GM23338 (cell line): ENCODE data around the gene RNASE7. TPM values are rescaled to one million over a fixed set of nuclear protein-coding genes. Genes with fewer than 3 reads are reported as not detected.

Experiments used
- ATAC-seq: fragments of 200-7000 bp; cut with Tn5 transposase; 3 replicates; pipeline ENCODE4 v1.9.1; 2020
- DNase-seq: peaks from one replicate; pipeline ENCODE4 v3.0.0-alpha.2; 2015; ENCODE audit warnings: low spot score
- H2AFZ ChIP-seq: fragments of 200-600 bp; sonication (generic); 2 replicates; pipeline ENCODE4 v1.8.0; 2016; ENCODE audit warnings: antibody characterized with exemption, mild to moderate bottlenecking, moderate library complexity
- H3F3A ChIP-seq: fragments of 200-600 bp; sonication (generic); replicated peaks from 2 replicates; pipeline ENCODE4 v1.8.0; 2017; ENCODE audit warnings: antibody characterized with exemption, mixed run types, low read depth
- H3K27ac ChIP-seq: fragments of 200-600 bp; sonication (generic); 2 replicates; pipeline ENCODE4 v1.6.1; 2016; ENCODE audit warnings: low read depth
- H3K27me3 ChIP-seq: fragments of 200-600 bp; sonication (generic); 2 replicates; pipeline ENCODE4 v1.8.0; 2016; ENCODE audit warnings: mild to moderate bottlenecking, mixed run types, moderate library complexity; ENCODE audit not compliant: insufficient read depth
- H3K36me3 ChIP-seq: fragments of 200-600 bp; sonication (generic); 2 replicates; pipeline ENCODE4 v1.8.0; 2016; ENCODE audit warnings: mild to moderate bottlenecking; ENCODE audit not compliant: insufficient read depth
- H3K4me1 ChIP-seq: fragments of 200-600 bp; sonication (generic); 2 replicates; pipeline ENCODE4 v1.8.0; 2016; ENCODE audit warnings: mild to moderate bottlenecking, moderate library complexity; ENCODE audit not compliant: insufficient read depth
- H3K4me2 ChIP-seq: fragments of 200-600 bp; sonication (generic); 2 replicates; pipeline ENCODE4 v1.7.1; 2017; ENCODE audit warnings: mixed run types
- H3K4me3 ChIP-seq: fragments of 200-600 bp; sonication (generic); 2 replicates; pipeline ENCODE4 v1.6.1; 2016; ENCODE audit warnings: mixed run types
- H3K79me2 ChIP-seq: fragments of 200-600 bp; sonication (generic); replicated peaks from 2 replicates; pipeline ENCODE4 v1.8.0; 2017; ENCODE audit warnings: mild to moderate bottlenecking; ENCODE audit not compliant: insufficient read depth
- H3K9me2 ChIP-seq: fragments of 200-600 bp; sonication (generic); 2 replicates; pipeline ENCODE4 v1.8.0; 2017; ENCODE audit not compliant: insufficient read depth
- H4K20me1 ChIP-seq: fragments of 200-600 bp; sonication (generic); replicated peaks from 2 replicates; pipeline ENCODE4 v1.8.0; 2017; ENCODE audit warnings: mild to moderate bottlenecking; ENCODE audit not compliant: insufficient read depth
- H3K27ac Mint-ChIP-seq: 2 replicates; pipeline ENCODE4 v1.8.0; 2020; ENCODE audit warnings: inconsistent platforms, mild to moderate bottlenecking, moderate library complexity, mixed read lengths
- H3K27me3 Mint-ChIP-seq: 3 replicates; pipeline ENCODE4 v1.8.0; 2022; ENCODE audit warnings: low read depth, mild to moderate bottlenecking, moderate library complexity, mixed read lengths, inconsistent platforms; ENCODE audit not compliant: insufficient read depth, poor library complexity
- H3K36me3 Mint-ChIP-seq: 3 replicates; pipeline ENCODE4 v1.8.0; 2021; ENCODE audit warnings: low read depth, mild to moderate bottlenecking, inconsistent platforms, moderate library complexity, mixed read lengths
- H3K4me1 Mint-ChIP-seq: 3 replicates; pipeline ENCODE4 v1.8.0; 2020; ENCODE audit warnings: mild to moderate bottlenecking, inconsistent platforms, mixed read lengths
- H3K4me3 Mint-ChIP-seq: 3 replicates; pipeline ENCODE4 v1.8.0; 2021; ENCODE audit warnings: moderate library complexity, mild to moderate bottlenecking, inconsistent platforms, mixed read lengths
- H3K9me3 Mint-ChIP-seq: 3 replicates; pipeline ENCODE4 v1.8.0; 2020; ENCODE audit warnings: moderate library complexity, mild to moderate bottlenecking, inconsistent platforms, mixed read lengths
- CREB1 ChIP-seq: fragments of 250-450 bp; sonication (Bioruptor Pico); IDR thresholded peaks from 2 replicates; pipeline ENCODE4 v1.5.0; 2020; ENCODE audit warnings: low read depth, mild to moderate bottlenecking, moderate library complexity
- EZH2 ChIP-seq: fragments of 200-600 bp; sonication (generic); IDR thresholded peaks from one replicate; pipeline ENCODE4 v1.8.0; 2017; ENCODE audit warnings: antibody characterized with exemption, mild to moderate bottlenecking, low read depth; ENCODE audit not compliant: unreplicated experiment
- EZH2phosphoT487 ChIP-seq: fragments of 200-600 bp; sonication (generic); IDR thresholded peaks from one replicate; pipeline ENCODE4 v1.8.1; 2018; ENCODE audit warnings: antibody characterized with exemption; ENCODE audit not compliant: unreplicated experiment
- NANOG ChIP-seq: IDR thresholded peaks from 2 replicates; pipeline ENCODE4 v1.6.1; 2016; ENCODE audit warnings: antibody characterized with exemption, borderline replicate concordance
- STAT1 ChIP-seq: IDR thresholded peaks from one replicate; pipeline ENCODE4 v1.6.1; 2016; ENCODE audit warnings: antibody characterized with exemption; ENCODE audit not compliant: unreplicated experiment
- ZNF114 ChIP-seq: fragments of 250-450 bp; sonication (Bioruptor Pico); IDR thresholded peaks from 2 replicates; pipeline ENCODE4 v1.5.0; 2020; ENCODE audit warnings: mild to moderate bottlenecking, moderate library complexity
- ZNF331 ChIP-seq: fragments of 250-450 bp; sonication (Bioruptor Pico); IDR thresholded peaks from 2 replicates; pipeline ENCODE4 v1.5.0; 2020; ENCODE audit warnings: low read depth, mild to moderate bottlenecking, moderate library complexity
- long read RNA-seq: library from polyadenylated mRNA; unstranded; transcript quantifications from one replicate; pipeline ENCODE4 v2.0.0, GENCODE V29; 2020; ENCODE audit not compliant: unreplicated experiment
- polyA plus RNA-seq: library from polyadenylated mRNA; unstranded; fragments of >200 nt; fragmentation: Nextera tagmentation; extraction: Ambion mirVana; gene quantifications from 2 replicates; pipeline ENCODE4 v1.2.1, GENCODE V29; 2016
- total RNA-seq: library from RNA; depleted of rRNA; stranded (reverse); fragments of >200 nt; shearing (Covaris generic); gene quantifications from 2 replicates; pipeline ENCODE4 v1.2.3, GENCODE V29; 2014; rRNA removed
- TF ChIP-seq, protein P1 (sequence below): IDR thresholded peaks from 2 replicates; pipeline ENCODE4 v1.6.1; 2016; ENCODE audit warnings: antibody characterized with exemption
- TF ChIP-seq, protein P2 (sequence below): IDR thresholded peaks from one replicate; pipeline ENCODE4 v1.6.1; 2018; ENCODE audit warnings: antibody characterized with exemption; ENCODE audit not compliant: unreplicated experiment
- TF ChIP-seq, protein P3 (sequence below): fragments of 250-450 bp; sonication (Bioruptor Pico); IDR thresholded peaks from 2 replicates; pipeline ENCODE4 v1.5.0; 2020; ENCODE audit warnings: mild to moderate bottlenecking, moderate library complexity

Gene RNASE7, protein sequence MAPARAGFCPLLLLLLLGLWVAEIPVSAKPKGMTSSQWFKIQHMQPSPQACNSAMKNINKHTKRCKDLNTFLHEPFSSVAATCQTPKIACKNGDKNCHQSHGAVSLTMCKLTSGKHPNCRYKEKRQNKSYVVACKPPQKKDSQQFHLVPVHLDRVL
- total RNA-seq (not detected in 2 replicates), polyA plus RNA-seq (not detected in 2 replicates)
- long read RNA-seq = 0 reads

DNA sequence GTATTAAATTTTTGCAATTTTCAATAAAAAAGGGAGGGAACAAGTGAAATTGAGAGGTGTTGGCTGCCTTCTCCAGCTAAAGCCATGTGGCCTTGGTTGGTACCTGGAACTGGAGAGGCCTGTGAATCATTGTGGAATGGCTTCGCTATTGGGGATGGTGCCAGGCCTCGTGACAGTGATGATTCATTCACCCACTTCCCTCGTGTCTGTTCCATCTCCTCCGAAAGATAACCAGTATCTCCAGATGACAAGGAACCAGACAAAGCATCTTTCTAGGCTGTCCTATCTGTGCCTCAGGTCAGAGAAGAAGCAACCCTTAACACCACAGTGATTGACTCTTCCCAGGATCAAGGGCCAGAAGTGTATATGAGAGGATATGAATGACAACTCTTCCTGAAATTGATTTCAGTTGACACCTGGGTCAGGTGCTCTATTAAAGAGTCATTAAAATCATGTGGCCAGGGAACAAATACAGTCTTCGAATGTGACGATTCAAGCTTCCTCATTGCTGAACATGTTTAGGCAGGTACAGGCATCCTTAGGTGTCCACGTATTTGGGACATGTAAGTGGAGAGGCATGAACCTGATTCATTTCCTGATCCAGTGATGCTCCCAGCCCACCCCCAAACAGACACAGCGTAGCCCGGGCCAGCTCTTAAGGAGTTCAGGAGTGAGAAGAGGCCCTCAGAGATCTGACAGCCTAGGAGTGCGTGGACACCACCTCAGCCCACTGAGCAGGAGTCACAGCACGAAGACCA lies at the start of gene RNASE7:
Gene RNASE7, plus strand, starts transcription at position 687 of the 758 bp plus-strand sequence. CDS start 631 bp downstream, outside the sequence.
- no peaks in the 10 kb centered on the region for H3K36me3 ChIP-seq
- no peak within 1 kb of the TSS for H3K4me3 ChIP-seq
- H3K4me2 ChIP-seq = no peak within 1 kb of the TSS
- Mint-ChIP-seq H3K4me3 (no peak within 1 kb of the TSS; the same call in 2 of the 3 replicates), H3K27me3 (peaks cover 10% of the 10 kb centered on the region), H3K9me3 (no peaks in the 10 kb centered on the region; the same call in 2 of the 3 replicates), H3K36me3 (no peaks in the 10 kb centered on the region; the same call in 2 of the 3 replicates), H3K4me1 (peaks cover 26% of the 10 kb centered on the region), H3K27ac (no peak within 1 kb of the TSS)
- no peak within 1 kb of the TSS for H3K27ac ChIP-seq
- no peak within 1 kb of the TSS for H2AFZ ChIP-seq
- H3K27me3 ChIP-seq = no peaks in the 10 kb centered on the region
- H3K79me2 ChIP-seq = no peaks in the 10 kb centered on the region
- ATAC-seq = no peak
- H4K20me1 ChIP-seq = no peaks in the 10 kb centered on the region
- H3F3A ChIP-seq = no peaks in the 10 kb centered on the region
- peaks cover 10% of the 10 kb centered on the region for H3K4me1 ChIP-seq
- no peaks in the 10 kb centered on the region for H3K9me2 ChIP-seq
- no peak for DNase-seq
- TF ChIP-seq NANOG (no peak), STAT1 (no peak), EZH2phosphoT487 (no peak), EZH2 (no peak), CREB1 (CRISPR knock-in tag) (no peak), ZNF114 (CRISPR knock-in tag) (no peak), ZNF331 (CRISPR knock-in tag) (no peak)
- TF ChIP-seq, protein P1, sequence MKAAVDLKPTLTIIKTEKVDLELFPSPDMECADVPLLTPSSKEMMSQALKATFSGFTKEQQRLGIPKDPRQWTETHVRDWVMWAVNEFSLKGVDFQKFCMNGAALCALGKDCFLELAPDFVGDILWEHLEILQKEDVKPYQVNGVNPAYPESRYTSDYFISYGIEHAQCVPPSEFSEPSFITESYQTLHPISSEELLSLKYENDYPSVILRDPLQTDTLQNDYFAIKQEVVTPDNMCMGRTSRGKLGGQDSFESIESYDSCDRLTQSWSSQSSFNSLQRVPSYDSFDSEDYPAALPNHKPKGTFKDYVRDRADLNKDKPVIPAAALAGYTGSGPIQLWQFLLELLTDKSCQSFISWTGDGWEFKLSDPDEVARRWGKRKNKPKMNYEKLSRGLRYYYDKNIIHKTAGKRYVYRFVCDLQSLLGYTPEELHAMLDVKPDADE = no peak
- TF ChIP-seq, protein P2, sequence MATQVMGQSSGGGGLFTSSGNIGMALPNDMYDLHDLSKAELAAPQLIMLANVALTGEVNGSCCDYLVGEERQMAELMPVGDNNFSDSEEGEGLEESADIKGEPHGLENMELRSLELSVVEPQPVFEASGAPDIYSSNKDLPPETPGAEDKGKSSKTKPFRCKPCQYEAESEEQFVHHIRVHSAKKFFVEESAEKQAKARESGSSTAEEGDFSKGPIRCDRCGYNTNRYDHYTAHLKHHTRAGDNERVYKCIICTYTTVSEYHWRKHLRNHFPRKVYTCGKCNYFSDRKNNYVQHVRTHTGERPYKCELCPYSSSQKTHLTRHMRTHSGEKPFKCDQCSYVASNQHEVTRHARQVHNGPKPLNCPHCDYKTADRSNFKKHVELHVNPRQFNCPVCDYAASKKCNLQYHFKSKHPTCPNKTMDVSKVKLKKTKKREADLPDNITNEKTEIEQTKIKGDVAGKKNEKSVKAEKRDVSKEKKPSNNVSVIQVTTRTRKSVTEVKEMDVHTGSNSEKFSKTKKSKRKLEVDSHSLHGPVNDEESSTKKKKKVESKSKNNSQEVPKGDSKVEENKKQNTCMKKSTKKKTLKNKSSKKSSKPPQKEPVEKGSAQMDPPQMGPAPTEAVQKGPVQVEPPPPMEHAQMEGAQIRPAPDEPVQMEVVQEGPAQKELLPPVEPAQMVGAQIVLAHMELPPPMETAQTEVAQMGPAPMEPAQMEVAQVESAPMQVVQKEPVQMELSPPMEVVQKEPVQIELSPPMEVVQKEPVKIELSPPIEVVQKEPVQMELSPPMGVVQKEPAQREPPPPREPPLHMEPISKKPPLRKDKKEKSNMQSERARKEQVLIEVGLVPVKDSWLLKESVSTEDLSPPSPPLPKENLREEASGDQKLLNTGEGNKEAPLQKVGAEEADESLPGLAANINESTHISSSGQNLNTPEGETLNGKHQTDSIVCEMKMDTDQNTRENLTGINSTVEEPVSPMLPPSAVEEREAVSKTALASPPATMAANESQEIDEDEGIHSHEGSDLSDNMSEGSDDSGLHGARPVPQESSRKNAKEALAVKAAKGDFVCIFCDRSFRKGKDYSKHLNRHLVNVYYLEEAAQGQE = no peak
- TF ChIP-seq, protein P3, sequence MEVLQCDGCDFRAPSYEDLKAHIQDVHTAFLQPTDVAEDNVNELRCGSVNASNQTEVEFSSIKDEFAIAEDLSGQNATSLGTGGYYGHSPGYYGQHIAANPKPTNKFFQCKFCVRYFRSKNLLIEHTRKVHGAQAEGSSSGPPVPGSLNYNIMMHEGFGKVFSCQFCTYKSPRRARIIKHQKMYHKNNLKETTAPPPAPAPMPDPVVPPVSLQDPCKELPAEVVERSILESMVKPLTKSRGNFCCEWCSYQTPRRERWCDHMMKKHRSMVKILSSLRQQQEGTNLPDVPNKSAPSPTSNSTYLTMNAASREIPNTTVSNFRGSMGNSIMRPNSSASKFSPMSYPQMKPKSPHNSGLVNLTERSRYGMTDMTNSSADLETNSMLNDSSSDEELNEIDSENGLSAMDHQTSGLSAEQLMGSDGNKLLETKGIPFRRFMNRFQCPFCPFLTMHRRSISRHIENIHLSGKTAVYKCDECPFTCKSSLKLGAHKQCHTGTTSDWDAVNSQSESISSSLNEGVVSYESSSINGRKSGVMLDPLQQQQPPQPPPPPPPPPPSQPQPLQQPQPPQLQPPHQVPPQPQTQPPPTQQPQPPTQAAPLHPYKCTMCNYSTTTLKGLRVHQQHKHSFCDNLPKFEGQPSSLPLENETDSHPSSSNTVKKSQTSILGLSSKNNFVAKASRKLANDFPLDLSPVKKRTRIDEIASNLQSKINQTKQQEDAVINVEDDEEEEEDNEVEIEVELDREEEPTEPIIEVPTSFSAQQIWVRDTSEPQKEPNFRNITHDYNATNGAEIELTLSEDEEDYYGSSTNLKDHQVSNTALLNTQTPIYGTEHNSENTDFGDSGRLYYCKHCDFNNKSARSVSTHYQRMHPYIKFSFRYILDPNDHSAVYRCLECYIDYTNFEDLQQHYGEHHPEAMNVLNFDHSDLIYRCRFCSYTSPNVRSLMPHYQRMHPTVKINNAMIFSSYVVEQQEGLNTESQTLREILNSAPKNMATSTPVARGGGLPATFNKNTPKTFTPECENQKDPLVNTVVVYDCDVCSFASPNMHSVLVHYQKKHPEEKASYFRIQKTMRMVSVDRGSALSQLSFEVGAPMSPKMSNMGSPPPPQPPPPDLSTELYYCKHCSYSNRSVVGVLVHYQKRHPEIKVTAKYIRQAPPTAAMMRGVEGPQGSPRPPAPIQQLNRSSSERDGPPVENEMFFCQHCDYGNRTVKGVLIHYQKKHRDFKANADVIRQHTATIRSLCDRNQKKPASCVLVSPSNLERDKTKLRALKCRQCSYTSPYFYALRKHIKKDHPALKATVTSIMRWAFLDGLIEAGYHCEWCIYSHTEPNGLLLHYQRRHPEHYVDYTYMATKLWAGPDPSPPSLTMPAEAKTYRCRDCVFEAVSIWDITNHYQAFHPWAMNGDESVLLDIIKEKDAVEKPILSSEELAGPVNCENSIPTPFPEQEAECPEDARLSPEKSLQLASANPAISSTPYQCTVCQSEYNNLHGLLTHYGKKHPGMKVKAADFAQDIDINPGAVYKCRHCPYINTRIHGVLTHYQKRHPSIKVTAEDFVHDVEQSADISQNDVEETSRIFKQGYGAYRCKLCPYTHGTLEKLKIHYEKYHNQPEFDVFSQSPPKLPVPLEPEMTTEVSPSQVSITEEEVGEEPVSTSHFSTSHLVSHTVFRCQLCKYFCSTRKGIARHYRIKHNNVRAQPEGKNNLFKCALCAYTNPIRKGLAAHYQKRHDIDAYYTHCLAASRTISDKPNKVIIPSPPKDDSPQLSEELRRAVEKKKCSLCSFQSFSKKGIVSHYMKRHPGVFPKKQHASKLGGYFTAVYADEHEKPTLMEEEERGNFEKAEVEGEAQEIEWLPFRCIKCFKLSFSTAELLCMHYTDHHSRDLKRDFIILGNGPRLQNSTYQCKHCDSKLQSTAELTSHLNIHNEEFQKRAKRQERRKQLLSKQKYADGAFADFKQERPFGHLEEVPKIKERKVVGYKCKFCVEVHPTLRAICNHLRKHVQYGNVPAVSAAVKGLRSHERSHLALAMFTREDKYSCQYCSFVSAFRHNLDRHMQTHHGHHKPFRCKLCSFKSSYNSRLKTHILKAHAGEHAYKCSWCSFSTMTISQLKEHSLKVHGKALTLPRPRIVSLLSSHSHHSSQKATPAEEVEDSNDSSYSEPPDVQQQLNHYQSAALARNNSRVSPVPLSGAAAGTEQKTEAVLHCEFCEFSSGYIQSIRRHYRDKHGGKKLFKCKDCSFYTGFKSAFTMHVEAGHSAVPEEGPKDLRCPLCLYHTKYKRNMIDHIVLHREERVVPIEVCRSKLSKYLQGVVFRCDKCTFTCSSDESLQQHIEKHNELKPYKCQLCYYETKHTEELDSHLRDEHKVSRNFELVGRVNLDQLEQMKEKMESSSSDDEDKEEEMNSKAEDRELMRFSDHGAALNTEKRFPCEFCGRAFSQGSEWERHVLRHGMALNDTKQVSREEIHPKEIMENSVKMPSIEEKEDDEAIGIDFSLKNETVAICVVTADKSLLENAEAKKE = no peak
